ENCODE data around the gene UHRF2. TPM values are rescaled to one million over a fixed set of nuclear protein-coding genes. Genes with fewer than 3 reads are reported as not detected.
"Not testable (repeated sequence)": the region's sequence is repeated elsewhere in the genome, so short reads cannot be mapped to it uniquely, and the experiment has no call there.

UHRF2 gene
- total RNA-seq, result 192 TPM

GRCh38 chr9:6412487-6413364, at the start of gene UHRF2:
UHRF2 (plus strand) TSS chr9:6413199; CDS start chr9:6413491, 292 bp downstream.
- Histone ChIP-seq H3K4me3 (ENCODE audit: low read length) (peak within 1 kb of the TSS; percentile 83), H3K4me1 (ENCODE audit: insufficient read depth, low read length) (peaks cover 45% of the 10 kb centered on the region), H3K27me3 (ENCODE audit: insufficient read depth, low read length) (no peaks in the 10 kb centered on the region), H3K9me3 (ENCODE audit: low read depth, low read length) (no peaks in the 10 kb centered on the region)

- Histone ChIP-seq H3K4me3 (ENCODE audit: low read length) (no peak overlapping the region), H3K9me3 (ENCODE audit: low read depth, low read length) (no peaks in the 10 kb centered on the region), H3K4me1 (ENCODE audit: insufficient read depth, low read length) (no peaks in the 10 kb centered on the region), H3K27me3 (ENCODE audit: insufficient read depth, low read length) (no peaks in the 10 kb centered on the region)
Measured at GRCh38 chr9:6367128-6367890, 45.7 kb upstream of the UHRF2 start.

- H3K9me3 ChIP-seq (ENCODE audit: low read depth, low read length), result no peaks in the 10 kb centered on the region
- no peak overlapping the region for H3K4me3 ChIP-seq (ENCODE audit: low read length)
- H3K4me1 ChIP-seq (ENCODE audit: insufficient read depth, low read length), result no peaks in the 10 kb centered on the region
Measured at GRCh38 chr9:6368831-6369230, 44.2 kb upstream of the UHRF2 start.

GRCh38 chr9:6381477-6382012, 31.5 kb upstream of the UHRF2 start:
- H3K9me3 ChIP-seq (ENCODE audit: low read depth, low read length); H3K27me3 ChIP-seq (ENCODE audit: insufficient read depth, low read length); H3K4me3 ChIP-seq (ENCODE audit: low read length); H3K4me1 ChIP-seq (ENCODE audit: insufficient read depth, low read length): not testable (repeated sequence)

More at GRCh38 chr9:6368831-6369230, 44.2 kb upstream of the UHRF2 start:
- H3K27me3 ChIP-seq (ENCODE audit: insufficient read depth, low read length), result no peaks in the 10 kb centered on the region

- Histone ChIP-seq H3K4me1 (ENCODE audit: insufficient read depth, low read length) (no peaks in the 10 kb centered on the region), H3K4me3 (ENCODE audit: low read length) (no peak overlapping the region), H3K27me3 (ENCODE audit: insufficient read depth, low read length) (no peaks in the 10 kb centered on the region), H3K9me3 (ENCODE audit: low read depth, low read length) (no peaks in the 10 kb centered on the region)
Measured at GRCh38 chr9:6382681-6383080, 30.3 kb upstream of the UHRF2 start.

DNA sequence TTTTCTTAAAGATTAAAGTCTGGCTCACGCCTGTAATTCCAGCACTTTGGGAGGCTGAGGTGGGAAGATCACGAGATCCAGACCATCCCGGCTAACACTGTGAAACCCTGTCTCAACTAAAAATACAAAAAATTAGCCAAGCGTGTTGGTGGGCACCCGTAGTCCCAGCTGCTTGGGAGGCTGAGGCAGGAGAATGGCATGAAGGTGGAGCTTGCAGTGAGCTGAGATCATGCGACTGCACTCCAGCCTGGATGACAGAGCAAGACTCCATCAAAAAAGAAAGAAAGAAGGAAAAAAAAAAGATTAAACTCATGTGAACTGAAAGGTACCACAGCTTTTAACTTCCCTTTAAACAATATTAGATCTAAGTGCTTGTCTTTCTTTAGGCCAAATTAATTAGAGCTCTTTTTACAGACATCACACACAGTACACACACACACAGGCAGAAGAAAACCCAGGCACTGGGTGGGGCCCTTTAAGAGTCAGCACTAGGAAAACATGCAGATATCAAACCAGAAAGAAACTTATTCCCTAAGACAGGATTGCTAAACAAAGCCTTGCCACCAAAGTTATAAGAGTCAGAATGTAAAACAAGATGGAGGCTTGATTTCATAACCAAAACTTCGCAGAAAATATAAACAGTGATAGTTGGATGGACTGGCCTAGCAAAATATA, 29.3 kb upstream of the UHRF2 start:
- Histone ChIP-seq H3K4me3 (ENCODE audit: low read length) (no peak overlapping the region), H3K27me3 (ENCODE audit: insufficient read depth, low read length) (no peaks in the 10 kb centered on the region), H3K4me1 (ENCODE audit: insufficient read depth, low read length) (no peaks in the 10 kb centered on the region), H3K9me3 (ENCODE audit: low read depth, low read length) (no peaks in the 10 kb centered on the region)

DNA sequence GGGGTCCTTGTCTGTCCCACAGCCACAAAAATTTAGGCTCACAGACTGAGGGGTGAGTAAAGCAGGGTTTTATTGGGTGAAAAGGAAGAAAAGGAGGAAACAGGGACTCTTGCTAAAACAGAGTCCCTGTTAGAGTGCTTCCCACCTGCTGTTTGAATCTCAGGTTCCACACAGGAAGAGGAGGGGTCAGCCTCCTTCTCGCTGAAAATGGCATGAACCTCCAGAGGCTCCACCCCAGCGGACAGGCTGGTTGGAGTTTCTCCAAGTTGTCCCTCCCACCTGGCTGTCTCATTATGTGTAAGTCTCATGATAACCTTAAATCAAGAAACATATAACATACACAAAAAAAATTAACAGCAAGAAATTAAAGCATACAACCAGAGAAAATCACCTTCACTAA, 28.3 kb upstream of the UHRF2 start:
- H3K4me3 ChIP-seq (ENCODE audit: low read length), result no peak overlapping the region
- H3K9me3 ChIP-seq (ENCODE audit: low read depth, low read length), result no peaks in the 10 kb centered on the region
- no peaks in the 10 kb centered on the region for H3K27me3 ChIP-seq (ENCODE audit: insufficient read depth, low read length)
- H3K4me1 ChIP-seq (ENCODE audit: insufficient read depth, low read length), result no peaks in the 10 kb centered on the region

DNA sequence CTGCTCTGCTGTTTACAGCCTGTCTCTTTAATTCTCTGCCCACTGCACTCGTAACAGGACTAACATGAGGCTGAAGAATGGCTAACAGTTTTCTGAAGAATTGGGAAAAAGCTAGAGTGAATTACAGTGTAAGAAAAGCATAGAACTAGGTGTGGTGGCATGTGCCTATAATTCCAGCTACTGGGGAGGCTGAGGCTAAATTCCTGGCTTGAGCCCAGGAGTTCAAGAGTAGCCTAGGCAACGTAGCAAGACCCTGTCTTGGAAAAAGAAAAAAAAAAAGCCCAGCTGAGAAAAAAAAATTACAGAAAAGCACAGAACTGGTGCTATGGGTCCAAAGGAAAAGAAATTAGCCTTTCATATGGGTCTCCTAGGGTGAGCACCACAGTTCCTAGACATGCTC, 13.9 kb upstream of the UHRF2 start:
- Histone ChIP-seq H3K4me3 (ENCODE audit: low read length) (no peak overlapping the region), H3K9me3 (ENCODE audit: low read depth, low read length) (no peaks in the 10 kb centered on the region), H3K27me3 (ENCODE audit: insufficient read depth, low read length) (no peaks in the 10 kb centered on the region), H3K4me1 (ENCODE audit: insufficient read depth, low read length) (no peaks in the 10 kb centered on the region)

GRCh38 chr9:6405371-6405770, 7.6 kb upstream of the UHRF2 start:
- no peak overlapping the region for H3K4me3 ChIP-seq (ENCODE audit: low read length)
- no peaks in the 10 kb centered on the region for H3K4me1 ChIP-seq (ENCODE audit: insufficient read depth, low read length)

GRCh38 chr9:6407778-6408177, 5.2 kb upstream of the UHRF2 start:
- H3K4me1 ChIP-seq (ENCODE audit: insufficient read depth, low read length), result peaks cover 7% of the 10 kb centered on the region

More at GRCh38 chr9:6405371-6405770, 7.6 kb upstream of the UHRF2 start:
- Histone ChIP-seq H3K27me3 (ENCODE audit: insufficient read depth, low read length) (no peaks in the 10 kb centered on the region), H3K9me3 (ENCODE audit: low read depth, low read length) (no peaks in the 10 kb centered on the region)

DNA sequence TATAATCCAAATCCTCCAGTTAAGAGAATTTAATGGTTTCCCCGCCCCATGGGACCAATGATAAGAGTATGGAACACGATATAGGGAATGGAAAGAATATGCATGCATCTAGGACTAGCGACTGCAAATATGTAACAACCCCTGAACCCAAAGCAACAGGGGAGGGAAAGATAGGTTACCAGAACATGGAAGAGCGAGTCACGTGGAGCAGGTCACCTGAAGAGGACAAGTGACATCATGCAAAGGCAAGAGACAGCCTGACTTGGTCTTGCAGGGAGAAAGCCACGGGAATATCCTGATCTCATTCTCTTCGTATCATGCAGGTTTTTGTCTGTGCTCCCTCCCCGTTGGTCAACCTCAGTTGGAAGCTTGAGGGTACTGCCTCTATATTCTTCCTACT, 4.7 kb upstream of the UHRF2 start:
- no peaks in the 10 kb centered on the region for H3K9me3 ChIP-seq (ENCODE audit: low read depth, low read length)
- H3K27me3 ChIP-seq (ENCODE audit: insufficient read depth, low read length), result no peaks in the 10 kb centered on the region
- H3K4me3 ChIP-seq (ENCODE audit: low read length), result no peak overlapping the region
- H3K4me1 ChIP-seq (ENCODE audit: insufficient read depth, low read length), result peaks cover 7% of the 10 kb centered on the region

More at GRCh38 chr9:6407778-6408177, 5.2 kb upstream of the UHRF2 start:
- no peak overlapping the region for H3K4me3 ChIP-seq (ENCODE audit: low read length)
- H3K9me3 ChIP-seq (ENCODE audit: low read depth, low read length), result no peaks in the 10 kb centered on the region
- no peaks in the 10 kb centered on the region for H3K27me3 ChIP-seq (ENCODE audit: insufficient read depth, low read length)

DNA sequence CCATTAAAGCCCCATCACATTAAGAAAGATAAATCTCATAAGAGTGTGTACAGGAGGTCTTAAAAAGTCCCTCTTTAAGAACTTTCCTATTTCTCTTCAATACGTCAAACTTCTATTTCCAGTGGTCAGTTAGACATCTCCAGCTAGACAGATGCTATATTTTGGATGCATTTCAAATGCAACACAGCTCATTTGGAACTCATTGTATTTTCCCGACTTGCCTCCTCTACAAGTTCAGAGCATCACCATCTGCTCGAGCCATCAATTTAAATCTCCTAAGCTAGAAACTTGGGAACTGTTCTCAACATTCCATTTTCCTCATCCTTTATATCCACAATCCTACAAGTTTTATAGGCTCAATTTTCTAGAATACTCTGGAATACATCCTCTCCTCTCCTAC, 3.2 kb upstream of the UHRF2 start:
- Histone ChIP-seq H3K27me3 (ENCODE audit: insufficient read depth, low read length) (no peaks in the 10 kb centered on the region), H3K9me3 (ENCODE audit: low read depth, low read length) (no peaks in the 10 kb centered on the region), H3K4me3 (ENCODE audit: low read length) (no peak overlapping the region), H3K4me1 (ENCODE audit: insufficient read depth, low read length) (peaks cover 17% of the 10 kb centered on the region)

- Histone ChIP-seq H3K27me3 (ENCODE audit: insufficient read depth, low read length) (no peaks in the 10 kb centered on the region), H3K9me3 (ENCODE audit: low read depth, low read length) (no peaks in the 10 kb centered on the region), H3K4me3 (ENCODE audit: low read length) (no peak overlapping the region), H3K4me1 (ENCODE audit: insufficient read depth, low read length) (peaks cover 25% of the 10 kb centered on the region)
Measured at GRCh38 chr9:6410633-6411032, 2.4 kb upstream of the UHRF2 start.

- H3K9me3 ChIP-seq (ENCODE audit: low read depth, low read length), result no peaks in the 10 kb centered on the region
- no peaks in the 10 kb centered on the region for H3K27me3 ChIP-seq (ENCODE audit: insufficient read depth, low read length)
- peak overlapping the region; percentile 83 for H3K4me3 ChIP-seq (ENCODE audit: low read length)
- H3K4me1 ChIP-seq (ENCODE audit: insufficient read depth, low read length), result peaks cover 52% of the 10 kb centered on the region
Measured at GRCh38 chr9:6413365-6414246, 607 bp downstream of the UHRF2 start.
